ENCODE data around the gene ERN1.

ERN1 gene

GRCh38 chr17:64106918-64107317 lies 23.0 kb downstream of the ERN1 start:
- TF ChIP-seq CTCF (conservative IDR thresholded peaks at IDR 0.05; ENCODE audit: control insufficient read depth, insufficient read depth, low read depth, low read length), result no peak
- DNase-seq (ENCODE audit: low read depth), result no peak
- no peak overlapping the region for H3K4me3 ChIP-seq (ENCODE audit: control insufficient read depth, low read depth, low read length)

- no peak for TF ChIP-seq CTCF (conservative IDR thresholded peaks at IDR 0.05; ENCODE audit: control insufficient read depth, insufficient read depth, low read depth, low read length)
- peak; percentile 72 for DNase-seq (ENCODE audit: low read depth)
- no peak overlapping the region for H3K4me3 ChIP-seq (ENCODE audit: control insufficient read depth, low read depth, low read length)
Observed at GRCh38 chr17:64103391-64104364, 26.3 kb downstream of the ERN1 start.

- no peak for DNase-seq (ENCODE audit: low read depth)
- no peak overlapping the region for H3K4me3 ChIP-seq (ENCODE audit: control insufficient read depth, low read depth, low read length)
- no peak for TF ChIP-seq CTCF (conservative IDR thresholded peaks at IDR 0.05; ENCODE audit: control insufficient read depth, insufficient read depth, low read depth, low read length)
Observed at GRCh38 chr17:64102627-64103390, 27.1 kb downstream of the ERN1 start.

GRCh38 chr17:64099543-64099942 lies 30.4 kb downstream of the ERN1 start:
- TF ChIP-seq CTCF (conservative IDR thresholded peaks at IDR 0.05; ENCODE audit: control insufficient read depth, insufficient read depth, low read depth, low read length), result no peak
- no peak overlapping the region for H3K4me3 ChIP-seq (ENCODE audit: control insufficient read depth, low read depth, low read length)
- no peak for DNase-seq (ENCODE audit: low read depth)

GRCh38 chr17:64097196-64097936 lies 32.6 kb downstream of the ERN1 start:
- no peak overlapping the region for H3K4me3 ChIP-seq (ENCODE audit: control insufficient read depth, low read depth, low read length)
- no peak for TF ChIP-seq CTCF (conservative IDR thresholded peaks at IDR 0.05; ENCODE audit: control insufficient read depth, insufficient read depth, low read depth, low read length)
- DNase-seq (ENCODE audit: low read depth), result peak; percentile 94

GRCh38 chr17:64096037-64096436 lies 33.9 kb downstream of the ERN1 start:
- DNase-seq (ENCODE audit: low read depth), result no peak
- no peak for TF ChIP-seq CTCF (conservative IDR thresholded peaks at IDR 0.05; ENCODE audit: control insufficient read depth, insufficient read depth, low read depth, low read length)

More at GRCh38 chr17:64096037-64096436, 33.9 kb downstream of the ERN1 start:
- H3K4me3 ChIP-seq (ENCODE audit: control insufficient read depth, low read depth, low read length), result no peak overlapping the region
